T-helper 22 cell (primary cell): Measurements from ENCODE around the gene COG4.

ENCODE experiments used
- DNase-seq: peaks from one replicate; pipeline ENCODE4 v3.0.0-alpha.2; 2020; ENCODE audit warnings: low read depth

COG4 gene

GRCh38 chr16:70432723-70433457, 90.5 kb downstream of the COG4 start:
- DNase-seq: no peak

GRCh38 chr16:70432356-70432722, 91.0 kb downstream of the COG4 start:
- DNase-seq: no peak

GRCh38 chr16:70430667-70431536, 92.5 kb downstream of the COG4 start:
- peak; percentile 61 for DNase-seq
